ENCODE data around the gene PRRG2.

The PRRG2 gene

DNA sequence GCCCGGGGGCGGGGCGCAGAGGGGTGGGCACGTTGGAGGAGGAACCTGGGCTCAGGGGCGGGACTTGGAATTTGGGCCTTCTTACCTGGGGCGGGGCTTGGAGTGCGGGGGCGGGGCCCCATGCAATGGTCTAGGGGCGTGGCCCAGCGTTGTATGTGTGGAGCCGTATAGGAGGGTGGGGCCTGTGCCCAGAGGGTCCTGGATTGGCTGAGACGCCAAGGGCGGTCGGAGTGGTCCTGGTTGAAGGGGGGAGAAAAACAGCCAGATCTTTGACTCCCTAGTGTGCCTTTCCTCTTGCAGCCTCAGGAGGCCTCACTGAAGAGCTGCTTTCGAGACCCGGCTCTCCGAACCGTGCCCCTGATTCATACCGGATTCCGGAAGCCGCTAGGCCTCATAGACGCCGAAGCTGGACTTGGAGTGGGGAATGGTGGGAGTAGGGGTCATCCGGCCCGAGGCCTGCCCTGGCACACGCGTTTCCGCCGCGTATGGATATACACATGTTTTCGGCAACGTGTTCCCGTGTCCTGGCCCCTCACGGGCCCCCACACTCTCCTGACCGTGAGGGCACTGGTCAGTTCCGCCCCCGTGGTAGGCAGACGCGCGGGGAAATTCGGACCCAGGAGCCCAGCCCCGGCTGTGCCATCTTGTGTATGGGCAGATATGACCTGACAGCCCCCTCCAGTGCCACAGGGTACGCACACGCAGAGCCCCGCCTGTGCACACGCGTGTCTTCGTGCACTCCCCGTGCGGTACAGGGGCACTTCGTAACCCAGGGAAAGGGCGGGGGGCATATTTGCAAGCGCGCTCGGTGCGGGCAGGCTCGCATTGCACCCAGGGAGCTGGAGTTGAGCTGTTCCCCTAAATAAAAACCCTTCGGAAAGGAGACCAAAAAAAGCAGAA, 9.2 kb downstream of the PRRG2 start:
- DNase-seq, result peak; percentile 98

DNA sequence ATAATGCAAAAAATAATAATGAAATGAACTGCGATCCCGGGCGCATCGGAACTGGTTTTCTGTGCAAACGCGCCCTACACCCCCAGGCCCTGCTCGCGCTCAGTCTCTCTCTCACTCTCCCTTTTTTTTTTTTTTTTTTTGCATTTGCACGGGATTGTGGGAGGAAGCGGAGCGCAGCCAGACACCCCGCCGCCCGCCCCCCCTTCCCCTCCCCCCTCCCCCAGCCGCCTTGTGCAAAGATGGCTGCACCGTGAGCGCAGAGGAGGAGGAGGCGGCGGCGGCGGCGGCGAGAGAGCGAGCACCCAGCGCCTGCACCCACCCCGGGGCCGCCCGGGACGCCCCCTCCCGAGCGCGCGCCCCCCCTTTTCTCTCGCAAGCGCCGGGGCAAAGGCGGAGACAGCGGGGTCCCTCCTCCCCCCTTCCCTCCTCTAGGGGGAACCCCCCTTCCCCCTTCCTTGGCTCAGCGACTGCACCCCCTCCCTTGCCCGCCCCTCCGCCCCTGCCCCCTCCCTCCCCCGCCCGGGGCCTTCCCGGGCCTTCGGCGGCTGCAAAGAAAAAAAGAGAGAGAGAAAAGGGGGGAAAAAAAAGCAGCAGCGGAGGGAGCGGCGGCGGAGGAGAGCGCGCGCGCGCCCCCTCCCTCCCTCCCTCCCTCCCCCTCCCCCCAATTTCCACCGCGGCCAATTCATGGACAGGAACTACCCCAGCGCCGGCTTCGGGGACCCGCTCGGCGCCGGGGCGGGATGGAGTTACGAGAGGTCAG, 10.0 kb downstream of the PRRG2 start, which contains the start of gene PRR12:
PRR12 (plus strand) TSS at position 212 of the 760 bp plus-strand sequence; CDS start at position 685, 473 bp downstream.
- DNase-seq, result peak; percentile 76

DNA sequence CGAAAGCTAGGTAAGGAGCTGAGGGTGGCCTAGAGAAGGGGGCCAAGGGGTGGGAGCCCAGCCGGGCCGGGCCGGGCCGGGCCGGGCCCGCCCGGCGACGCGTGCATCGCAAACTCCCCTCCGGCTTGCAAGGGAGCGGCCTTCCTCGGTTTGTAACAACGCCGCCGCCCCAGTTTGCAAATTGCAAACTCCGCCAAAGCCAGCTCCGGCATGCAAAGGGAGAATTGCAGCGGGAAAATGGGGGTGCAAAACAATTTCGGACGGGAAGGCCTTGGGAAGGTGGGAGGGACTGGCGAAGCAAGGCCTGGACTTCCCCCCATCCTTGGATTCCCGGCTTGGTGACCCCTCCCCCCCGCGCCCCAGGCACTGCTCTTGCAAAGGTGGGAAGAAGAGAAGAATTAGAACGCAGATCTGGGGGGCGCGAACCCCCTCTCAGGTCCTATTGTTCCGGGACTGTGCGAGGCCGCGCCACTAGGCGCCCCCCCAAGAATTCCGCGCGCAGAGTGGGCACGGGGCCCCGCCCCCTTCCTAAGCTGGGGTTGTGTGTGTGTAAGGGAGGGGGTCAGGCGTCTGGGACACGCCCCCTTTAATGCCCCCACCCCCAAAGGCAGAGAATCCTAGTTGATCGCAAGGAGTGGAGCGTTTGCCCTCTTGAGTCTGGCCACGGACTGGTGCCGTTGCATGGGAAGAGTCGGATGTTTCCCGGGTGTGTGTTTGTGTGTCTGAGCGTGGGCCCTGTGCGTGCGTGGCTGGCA, 10.8 kb downstream of the PRRG2 start:
- DNase-seq, result peak; percentile 63

DNA sequence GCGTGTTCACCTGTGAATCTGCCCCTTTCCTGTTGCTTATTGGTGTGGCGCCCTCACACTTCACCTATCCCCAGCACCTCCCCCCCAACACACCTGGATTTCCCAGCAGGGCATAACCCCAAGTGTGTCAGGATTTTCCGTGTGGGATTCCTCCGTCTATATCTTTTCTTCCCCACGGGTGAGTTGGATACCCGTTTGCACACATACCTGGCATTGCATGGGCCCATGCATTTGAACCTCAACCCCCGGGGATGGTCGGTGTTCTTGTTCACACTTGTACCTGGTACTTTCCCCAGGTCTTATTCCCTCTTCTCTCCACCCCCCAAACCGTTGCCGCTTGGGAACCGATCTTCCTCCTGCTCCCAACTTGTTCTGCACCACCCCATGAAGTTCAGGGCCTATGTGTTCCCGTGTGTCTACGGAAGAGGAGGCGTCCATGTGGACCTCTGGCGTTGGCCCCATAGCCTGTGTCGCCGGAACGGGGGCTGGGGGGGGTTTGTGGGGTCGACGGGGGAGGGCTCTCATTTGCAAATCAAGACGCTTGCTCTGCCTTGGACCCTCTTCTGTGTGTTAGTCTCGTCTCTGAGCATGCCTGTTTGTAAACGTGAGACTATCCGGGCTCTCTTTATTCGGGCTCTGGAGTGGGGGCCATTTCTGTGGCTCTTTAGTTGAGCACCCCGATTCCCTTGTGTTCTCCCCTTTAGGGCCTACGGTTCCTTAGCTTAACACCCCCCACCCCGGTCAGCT, 11.5 kb downstream of the PRRG2 start:
- peak; percentile 24 for DNase-seq

DNA sequence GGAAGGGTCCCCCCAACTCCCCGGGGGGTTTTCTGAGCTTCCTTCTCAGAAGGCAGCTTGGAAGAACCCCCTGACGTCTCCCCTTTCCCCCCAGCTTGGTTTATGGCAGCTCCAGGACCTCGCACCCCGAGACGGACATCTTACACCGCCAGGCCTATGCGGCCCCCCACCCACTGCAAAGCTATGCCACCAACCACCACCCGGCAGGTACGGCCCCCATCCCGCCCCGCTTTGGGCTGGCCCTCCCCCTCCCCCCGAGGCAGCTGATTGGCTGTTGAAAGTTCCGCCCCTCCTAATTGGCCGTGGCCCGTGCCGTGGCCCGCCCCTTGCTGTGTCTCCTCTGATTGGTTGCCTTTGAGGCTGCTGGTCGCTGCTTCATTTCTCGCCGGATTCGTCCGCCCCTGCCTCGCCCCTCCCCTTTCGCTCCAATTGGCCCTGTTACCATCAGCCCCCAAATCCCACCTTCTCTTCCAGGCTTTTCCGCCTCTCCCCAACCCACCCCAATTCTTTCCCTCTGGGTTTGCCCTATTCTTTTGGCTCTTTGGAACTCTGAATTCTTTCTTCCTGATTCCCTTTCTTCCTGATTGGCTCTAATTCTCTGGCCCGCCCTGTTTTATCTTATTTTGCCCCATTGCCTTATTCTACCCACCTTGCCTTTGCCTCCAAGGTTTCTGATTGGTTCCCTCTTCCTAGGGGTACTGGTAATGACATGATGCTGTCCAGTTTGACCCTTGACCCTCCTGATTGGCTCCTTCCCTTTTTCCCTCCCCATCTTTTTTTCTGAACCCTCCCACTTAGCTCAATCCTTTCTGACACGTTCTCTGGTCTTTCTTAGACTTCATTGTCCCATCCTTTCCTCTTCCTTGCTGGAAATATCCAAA, 12.4 kb downstream of the PRRG2 start:
- DNase-seq, result peak; percentile 97

DNA sequence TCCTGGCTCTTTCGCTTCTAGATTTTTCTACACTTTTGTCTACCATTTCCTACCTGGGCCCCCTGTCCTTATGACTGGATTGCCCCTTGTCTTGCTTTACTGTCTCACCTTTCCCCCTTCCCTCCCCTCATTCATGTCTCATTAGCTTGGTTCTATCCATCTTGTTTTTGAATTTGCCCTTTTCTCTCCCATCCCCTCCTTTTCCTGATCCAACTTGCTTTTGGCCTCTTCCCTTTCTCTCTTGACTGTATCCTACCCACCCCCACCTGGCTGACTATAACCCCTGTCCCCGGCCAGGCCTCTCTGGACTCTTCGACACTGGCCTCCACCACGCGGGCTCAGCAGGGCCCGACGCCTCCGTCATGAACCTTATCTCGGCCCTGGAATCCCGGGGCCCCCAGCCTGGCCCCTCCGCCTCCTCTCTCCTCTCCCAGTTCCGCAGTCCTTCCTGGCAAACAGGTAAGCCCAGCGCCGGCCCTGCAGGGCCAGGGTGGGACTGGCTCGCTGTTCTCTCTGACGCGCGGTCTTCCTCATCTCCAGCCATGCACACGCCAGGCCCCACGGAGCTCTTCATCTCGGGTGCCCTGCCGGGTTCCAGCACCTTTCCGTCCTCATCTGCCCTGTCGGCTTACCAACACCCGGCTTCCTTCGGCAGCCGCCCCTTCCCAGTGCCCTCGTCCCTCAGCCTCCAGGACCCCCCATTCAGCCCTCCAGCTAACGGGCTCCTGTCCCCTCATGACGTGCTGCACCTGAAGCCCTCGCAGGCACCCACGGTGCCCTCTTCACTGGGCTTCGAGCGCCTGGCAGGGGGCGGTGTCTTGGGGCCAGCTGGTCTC, 13.3 kb downstream of the PRRG2 start:
- DNase-seq, result no peak

DNA sequence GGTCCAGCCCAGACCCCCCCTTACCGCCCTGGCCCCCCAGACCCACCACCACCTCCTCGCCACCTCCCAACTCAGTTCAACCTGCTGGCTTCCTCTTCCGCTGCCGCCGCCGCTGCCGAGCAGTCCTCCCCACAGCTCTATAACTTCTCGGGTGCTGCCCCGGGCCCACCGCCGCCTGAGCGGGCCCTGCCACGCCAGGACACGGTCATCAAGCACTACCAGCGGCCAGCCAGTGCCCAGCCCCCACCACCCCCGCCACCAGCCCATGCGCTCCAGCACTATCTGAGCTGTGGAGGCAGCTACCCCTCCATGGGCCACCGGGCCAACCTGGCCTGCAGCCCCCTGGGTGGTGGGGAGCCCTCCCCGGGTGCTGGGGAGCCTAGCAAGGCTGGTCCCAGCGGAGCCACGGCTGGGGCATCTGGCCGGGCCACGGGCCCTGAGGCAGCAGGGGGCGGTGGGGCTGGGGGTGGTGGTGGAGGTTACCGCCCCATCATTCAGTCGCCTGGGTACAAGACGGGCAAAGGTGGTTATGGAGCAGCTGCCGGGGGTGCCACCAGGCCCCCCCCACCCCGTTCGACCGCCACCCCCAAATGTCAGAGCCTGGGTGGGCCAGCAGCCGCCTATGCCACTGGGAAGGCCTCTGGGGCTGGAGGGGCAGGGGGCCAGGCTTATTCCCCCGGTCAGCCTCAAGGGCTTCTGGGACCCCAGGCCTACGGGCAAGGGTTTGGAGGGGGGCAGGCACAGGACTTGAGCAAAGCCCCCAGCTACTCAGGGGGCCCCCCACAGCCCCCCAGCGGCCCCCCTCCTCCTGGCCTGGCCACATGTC, 14.1 kb downstream of the PRRG2 start:
- DNase-seq, result no peak

DNA sequence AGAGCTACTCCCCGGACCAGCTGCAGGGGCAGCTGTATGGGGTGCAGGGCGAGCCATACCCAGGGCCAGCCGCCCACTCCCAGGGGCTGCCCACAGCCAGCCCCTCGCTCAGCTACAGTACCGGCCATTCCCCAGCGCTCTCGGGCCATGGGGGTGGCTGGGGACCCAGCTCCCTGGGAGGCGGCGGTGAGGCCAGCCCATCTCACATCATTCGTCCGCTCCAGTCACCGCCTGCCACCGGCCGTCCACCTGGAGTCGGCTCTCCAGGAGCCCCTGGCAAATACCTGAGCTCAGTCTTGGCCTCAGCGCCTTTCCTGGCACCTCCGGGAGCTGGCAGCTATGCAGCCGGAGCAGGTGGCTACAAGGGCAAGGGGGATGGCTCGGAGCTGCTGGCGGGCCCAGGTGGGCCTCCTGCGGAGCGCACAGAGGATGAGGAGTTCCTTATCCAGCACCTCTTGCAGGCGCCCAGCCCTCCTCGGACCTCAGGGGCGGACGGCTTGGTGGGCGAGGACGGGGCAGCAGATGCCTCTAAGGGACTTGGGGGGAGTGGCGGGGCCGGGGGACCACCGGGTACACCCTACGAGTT, 14.8 kb downstream of the PRRG2 start:
- no peak for DNase-seq

DNA sequence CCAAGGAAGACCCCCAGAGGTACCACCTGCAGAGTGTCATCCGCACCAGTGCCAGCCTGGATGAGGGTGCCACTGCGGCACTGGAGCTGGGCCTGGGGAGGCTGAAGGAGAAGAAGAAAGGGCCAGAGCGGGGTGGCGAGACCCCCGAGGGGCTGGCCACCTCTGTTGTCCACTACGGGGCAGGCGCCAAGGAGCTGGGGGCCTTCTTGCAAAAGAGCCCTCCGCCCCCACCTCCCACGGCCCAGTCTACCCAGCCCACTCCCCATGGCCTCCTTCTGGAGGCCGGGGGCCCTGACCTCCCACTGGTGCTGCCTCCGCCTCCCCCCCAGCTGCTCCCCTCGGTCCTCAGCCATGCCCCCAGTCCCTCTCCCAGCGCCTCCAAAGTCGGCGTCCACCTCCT, 15.3 kb downstream of the PRRG2 start:
- no peak for DNase-seq

DNA sequence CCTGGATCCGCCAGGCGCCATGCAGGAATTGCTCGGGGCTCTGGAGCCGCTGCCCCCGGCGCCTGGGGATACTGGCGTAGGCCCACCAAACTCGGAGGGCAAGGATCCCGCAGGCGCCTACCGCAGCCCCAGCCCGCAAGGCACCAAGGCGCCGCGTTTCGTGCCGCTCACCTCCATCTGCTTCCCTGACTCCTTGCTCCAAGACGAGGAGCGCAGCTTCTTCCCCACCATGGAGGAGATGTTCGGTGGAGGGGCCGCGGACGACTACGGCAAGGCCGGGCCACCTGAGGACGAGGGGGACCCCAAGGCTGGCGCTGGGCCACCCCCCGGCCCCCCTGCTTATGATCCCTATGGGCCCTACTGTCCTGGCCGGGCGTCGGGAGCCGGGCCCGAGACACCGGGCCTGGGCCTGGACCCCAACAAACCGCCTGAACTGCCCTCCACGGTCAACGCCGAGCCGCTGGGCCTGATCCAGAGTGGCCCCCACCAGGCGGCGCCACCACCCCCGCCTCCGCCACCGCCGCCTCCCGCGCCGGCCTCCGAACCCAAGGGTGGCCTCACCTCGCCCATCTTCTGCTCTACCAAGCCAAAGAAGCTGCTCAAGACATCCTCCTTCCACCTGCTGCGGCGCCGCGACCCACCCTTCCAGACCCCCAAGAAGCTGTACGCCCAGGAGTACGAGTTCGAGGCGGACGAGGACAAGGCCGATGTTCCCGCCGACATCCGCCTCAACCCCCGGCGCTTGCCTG, 16.0 kb downstream of the PRRG2 start:
- DNase-seq, result no peak

DNA sequence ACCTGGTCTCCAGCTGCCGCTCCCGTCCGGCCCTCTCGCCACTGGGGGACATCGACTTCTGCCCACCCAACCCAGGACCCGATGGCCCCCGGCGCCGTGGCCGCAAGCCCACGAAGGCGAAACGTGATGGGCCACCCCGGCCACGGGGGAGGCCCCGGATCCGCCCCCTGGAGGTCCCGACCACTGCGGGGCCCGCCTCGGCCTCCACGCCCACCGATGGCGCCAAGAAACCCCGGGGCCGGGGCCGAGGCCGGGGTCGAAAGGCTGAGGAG, 16.5 kb downstream of the PRRG2 start:
- DNase-seq, result no peak

DNA sequence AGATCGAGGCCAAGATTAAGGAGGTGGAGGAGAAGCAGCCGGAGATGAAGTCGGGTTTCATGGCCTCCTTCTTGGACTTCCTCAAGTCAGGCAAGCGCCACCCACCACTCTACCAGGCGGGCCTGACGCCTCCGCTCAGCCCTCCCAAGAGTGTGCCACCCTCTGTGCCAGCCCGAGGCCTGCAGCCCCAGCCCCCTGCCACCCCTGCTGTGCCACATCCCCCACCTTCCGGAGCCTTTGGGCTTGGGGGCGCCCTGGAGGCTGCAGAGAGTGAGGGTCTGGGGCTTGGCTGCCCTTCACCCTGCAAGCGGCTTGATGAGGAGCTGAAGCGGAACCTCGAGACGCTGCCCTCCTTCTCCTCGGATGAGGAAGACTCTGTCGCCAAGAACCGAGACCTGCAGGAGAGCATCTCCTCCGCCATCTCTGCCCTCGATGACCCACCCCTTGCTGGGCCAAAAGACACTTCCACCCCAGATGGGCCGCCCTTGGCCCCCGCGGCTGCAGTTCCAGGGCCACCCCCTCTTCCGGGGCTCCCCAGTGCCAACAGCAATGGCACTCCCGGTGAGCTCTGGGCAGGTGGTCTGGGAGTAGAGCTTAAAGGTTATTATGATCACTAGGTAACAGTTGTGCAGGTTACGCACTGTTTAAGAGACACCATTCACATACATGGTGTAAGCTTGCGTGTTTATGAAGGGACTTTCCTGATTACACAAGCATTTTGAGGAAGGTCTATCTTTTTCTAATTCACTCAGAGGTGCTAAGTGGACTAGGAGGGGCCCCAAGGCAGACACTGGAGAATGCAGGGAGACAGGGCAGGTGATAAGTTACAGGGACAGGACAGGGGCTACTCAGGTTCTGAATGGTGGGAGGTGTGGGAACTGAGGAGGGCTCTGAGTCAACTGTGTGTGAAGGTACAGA, 18.5 kb downstream of the PRRG2 start:
- DNase-seq, result no peak

DNA sequence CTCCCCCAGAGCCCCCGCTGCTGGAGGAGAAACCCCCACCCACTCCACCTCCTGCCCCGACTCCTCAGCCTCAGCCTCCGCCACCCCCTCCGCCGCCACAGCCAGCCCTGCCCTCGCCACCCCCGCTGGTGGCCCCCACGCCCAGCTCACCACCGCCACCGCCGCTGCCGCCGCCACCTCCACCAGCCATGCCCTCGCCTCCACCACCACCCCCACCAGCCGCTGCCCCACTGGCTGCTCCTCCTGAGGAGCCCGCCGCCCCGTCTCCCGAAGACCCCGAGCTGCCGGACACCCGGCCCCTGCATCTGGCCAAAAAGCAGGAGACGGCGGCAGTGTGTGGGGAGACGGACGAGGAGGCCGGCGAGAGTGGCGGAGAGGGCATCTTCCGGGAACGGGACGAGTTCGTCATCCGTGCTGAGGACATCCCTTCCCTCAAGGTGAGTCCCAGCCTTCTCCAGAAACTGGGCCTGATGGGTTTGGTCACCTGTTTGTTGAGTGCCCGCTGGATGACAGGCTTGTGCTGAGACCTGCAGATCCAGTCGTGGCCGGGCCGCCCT, 20.4 kb downstream of the PRRG2 start:
- no peak for DNase-seq

DNA sequence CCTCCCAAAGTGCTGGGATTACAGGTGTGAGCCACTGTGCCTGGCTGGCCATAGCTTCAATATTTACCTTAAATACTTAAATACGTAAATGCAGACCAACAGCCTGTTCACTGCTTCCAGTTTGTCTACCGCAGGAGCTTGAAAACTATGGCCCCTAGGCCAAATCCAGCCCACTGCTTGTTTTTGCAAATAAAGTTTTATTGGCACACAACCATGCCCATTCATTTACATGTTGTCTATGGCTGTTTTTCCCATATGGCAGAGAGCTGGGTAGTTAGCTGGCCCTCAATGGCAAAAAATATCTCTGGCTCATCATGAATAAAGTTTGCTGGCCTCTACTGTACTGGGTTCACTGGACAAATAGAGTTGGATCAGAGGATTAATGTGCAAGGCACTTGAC, 21.7 kb downstream of the PRRG2 start:
- DNase-seq, result no peak

DNA sequence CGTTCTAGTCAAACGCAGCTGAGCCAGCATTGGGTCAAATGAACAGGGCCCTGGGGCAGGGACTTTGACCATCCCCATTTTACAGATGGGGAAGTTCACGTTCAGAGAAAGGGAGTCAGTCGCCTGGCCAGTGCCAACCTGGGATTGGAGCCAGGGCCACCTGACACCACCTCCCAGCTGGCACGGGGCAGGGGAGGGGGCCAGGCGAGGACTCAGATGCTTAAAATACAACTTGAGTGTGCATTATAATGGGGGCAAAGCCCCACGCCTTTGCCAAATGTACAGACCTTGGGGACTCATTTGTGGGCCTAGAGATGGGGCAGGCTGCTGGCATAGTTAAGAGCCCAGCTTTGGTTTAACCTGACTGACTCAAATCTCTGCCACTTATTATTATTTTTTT, 24.5 kb downstream of the PRRG2 start:
- no peak for DNase-seq

DNA sequence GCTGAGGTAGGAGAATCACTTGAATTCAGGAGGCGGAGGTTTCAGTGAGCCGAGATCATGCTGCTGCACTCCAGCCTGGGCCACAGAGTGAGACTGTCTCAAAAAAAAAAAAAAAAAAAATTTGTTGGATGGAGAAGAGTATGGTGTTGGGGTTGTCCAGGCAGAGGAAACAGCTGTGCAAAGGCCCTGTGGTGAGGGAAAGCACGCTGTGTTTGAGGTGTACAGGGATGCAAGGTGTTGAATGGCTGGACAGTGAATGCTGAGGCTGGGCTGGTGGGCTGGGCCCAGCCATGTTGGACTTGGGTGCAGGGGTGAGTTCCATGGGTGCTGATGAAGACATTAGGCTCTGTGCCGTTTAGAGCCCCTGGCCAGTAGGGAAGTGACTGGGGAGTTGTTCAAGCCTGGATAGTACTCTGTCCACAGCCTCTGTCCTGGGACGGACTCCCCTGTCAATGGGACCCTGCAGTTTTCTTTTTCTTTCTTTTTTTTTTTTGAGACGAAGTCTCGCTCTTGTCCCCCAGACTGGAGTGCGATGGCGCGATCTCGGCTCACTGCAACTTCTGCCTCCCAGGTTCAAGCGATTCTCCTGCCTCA, 28.5 kb downstream of the PRRG2 start:
- DNase-seq, result no peak

DNA sequence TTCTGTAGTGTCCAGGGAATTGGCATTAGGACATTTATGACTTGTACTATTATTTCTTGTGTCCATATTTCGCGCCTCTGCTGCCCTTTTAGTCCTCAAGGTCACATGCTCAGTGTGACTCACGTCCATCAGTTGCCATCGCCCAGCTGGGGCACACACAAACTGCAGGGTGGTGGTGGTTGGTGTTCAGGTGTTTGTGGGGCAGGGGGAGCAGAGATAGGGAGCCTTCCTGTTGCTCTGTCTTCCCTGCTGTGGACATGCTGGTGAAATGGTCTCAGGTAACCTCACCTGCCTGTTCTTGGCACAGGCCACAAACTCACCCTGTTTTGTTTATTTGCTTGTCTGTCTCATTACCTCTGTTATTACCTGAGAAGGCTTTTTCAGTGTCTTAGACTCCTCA, 32.3 kb downstream of the PRRG2 start:
- DNase-seq, result no peak

All from activated CD4-positive, alpha-beta T cell treated with anti-CD3 and anti-CD28 coated beads, Interleukin-2, Interleukin-6, amounts not matched to agents 100 ng/mL and 50 ng/mL, durations not matched to agents 16 hours and 8 hours (primary cell).